ENCODE measurements around the gene SPPL2C. TPM values are rescaled to one million over a fixed set of nuclear protein-coding genes. Genes with fewer than 3 reads are reported as not detected.
A peak's percentile ranks its signal among the peaks of the same experiment; 100 is the strongest.
"Not testable (repeated sequence)": the region's sequence is repeated elsewhere in the genome, so short reads cannot be mapped to it uniquely, and the experiment has no call there.

SPPL2C gene
- total RNA-seq, 2 experiments from 2014 or later = not detected

- Mint-ChIP-seq H3K36me3 (ENCODE audit: low read depth) (no peaks in the 10 kb centered on the region), H3K4me3 (no peak overlapping the region), H3K9me3 (no peaks in the 10 kb centered on the region), H3K4me1 (ENCODE audit: low read depth) (no peaks in the 10 kb centered on the region), H3K27ac (no peak overlapping the region), H3K27me3 (ENCODE audit: low read depth) (peaks cover 15% of the 10 kb centered on the region)
- intact Hi-C loops (cut with micrococcal nuclease) = loop anchor here (5.0 kb wide), 1 partner anchor 210 kb away; no protein-coding TSS in a partner anchor
- peak; percentile 79 for DNase-seq
- CTCF ChIA-PET = interaction anchor here (0.6 to 1.4 kb wide), 18 partner anchors 10 to 1305 kb away, joined by 3 to 10 read pairs (median 3); no protein-coding TSS in a partner anchor
Observed at GRCh38 chr17:45852535-45853297, 8.0 kb downstream of the SPPL2C start.

- intact Hi-C loops (cut with micrococcal nuclease) = loop anchor here (5.0 kb wide), 1 partner anchor 212 kb away; no protein-coding TSS in a partner anchor
- Mint-ChIP-seq H3K27ac (no peak overlapping the region), H3K4me1 (ENCODE audit: low read depth) (no peaks in the 10 kb centered on the region), H3K27me3 (ENCODE audit: low read depth) (peaks cover 20% of the 10 kb centered on the region), H3K4me3 (no peak overlapping the region), H3K36me3 (ENCODE audit: low read depth) (no peaks in the 10 kb centered on the region), H3K9me3 (no peaks in the 10 kb centered on the region)
- CTCF ChIA-PET = no interaction called here
- DNase-seq = no peak
Observed at GRCh38 chr17:45854209-45854608, 9.5 kb downstream of the SPPL2C start.

GRCh38 chr17:45855691-45856336, 11.1 kb downstream of the SPPL2C start:
- DNase-seq = no peak
- Mint-ChIP-seq H3K27ac (no peak overlapping the region), H3K36me3 (ENCODE audit: low read depth) (no peaks in the 10 kb centered on the region), H3K4me3 (no peak overlapping the region), H3K27me3 (ENCODE audit: low read depth) (peaks cover 26% of the 10 kb centered on the region), H3K9me3 (no peaks in the 10 kb centered on the region), H3K4me1 (ENCODE audit: low read depth) (no peaks in the 10 kb centered on the region)
- CTCF ChIA-PET = no interaction called here
- intact Hi-C loops (cut with micrococcal nuclease) = no loop called here

- peaks cover 27% of the 10 kb centered on the region for H3K27me3 Mint-ChIP-seq (ENCODE audit: low read depth)
- no peaks in the 10 kb centered on the region for H3K36me3 Mint-ChIP-seq (ENCODE audit: low read depth)
- no peak overlapping the region for H3K4me3 Mint-ChIP-seq
- CTCF ChIA-PET = no interaction called here
- H3K4me1 Mint-ChIP-seq (ENCODE audit: low read depth) = no peaks in the 10 kb centered on the region
- peak; percentile 25 for DNase-seq
- no peaks in the 10 kb centered on the region for H3K9me3 Mint-ChIP-seq
- no peak overlapping the region for H3K27ac Mint-ChIP-seq
- intact Hi-C loops (cut with micrococcal nuclease) = no loop called here
Observed at GRCh38 chr17:45857977-45858708, 13.5 kb downstream of the SPPL2C start.

GRCh38 chr17:45861165-45861564, 16.5 kb downstream of the SPPL2C start:
- Mint-ChIP-seq H3K27ac (no peak overlapping the region), H3K9me3 (no peaks in the 10 kb centered on the region), H3K36me3 (ENCODE audit: low read depth) (no peaks in the 10 kb centered on the region), H3K4me1 (ENCODE audit: low read depth) (peaks cover 2% of the 10 kb centered on the region), H3K4me3 (no peak overlapping the region), H3K27me3 (ENCODE audit: low read depth) (peaks cover 28% of the 10 kb centered on the region)
- CTCF ChIA-PET = interaction anchor here (1.7 kb wide), 1 partner anchor 221 kb away, joined by 4 read pairs; no protein-coding TSS in a partner anchor
- DNase-seq = no peak
- intact Hi-C loops (cut with micrococcal nuclease) = no loop called here

GRCh38 chr17:45862127-45862526, 17.4 kb downstream of the SPPL2C start:
- peaks cover 28% of the 10 kb centered on the region for H3K27me3 Mint-ChIP-seq (ENCODE audit: low read depth)
- H3K4me3 Mint-ChIP-seq; DNase-seq; H3K9me3 Mint-ChIP-seq; H3K27ac Mint-ChIP-seq; H3K36me3 Mint-ChIP-seq (ENCODE audit: low read depth); H3K4me1 Mint-ChIP-seq (ENCODE audit: low read depth); intact Hi-C loops (cut with micrococcal nuclease): not testable (repeated sequence)
- CTCF ChIA-PET = interaction anchor here (1.2 kb wide), 1 partner anchor 10 kb away, joined by 3 read pairs; no protein-coding TSS in a partner anchor

- H3K27me3 Mint-ChIP-seq (ENCODE audit: low read depth) = peaks cover 21% of the 10 kb centered on the region
- no peak for DNase-seq
- H3K36me3 Mint-ChIP-seq (ENCODE audit: low read depth) = no peaks in the 10 kb centered on the region
- CTCF ChIA-PET = interaction anchor here (0.8 to 1.7 kb wide), 2 partner anchors 12 to 30 kb away, joined by 4 to 5 read pairs; partner anchors contain the start of gene MAPT
- H3K27ac Mint-ChIP-seq = no peak overlapping the region
- H3K4me1 Mint-ChIP-seq (ENCODE audit: low read depth) = peaks cover 2% of the 10 kb centered on the region
- no peak overlapping the region for H3K4me3 Mint-ChIP-seq
- intact Hi-C loops (cut with micrococcal nuclease) = no loop called here
- H3K9me3 Mint-ChIP-seq = no peaks in the 10 kb centered on the region
Observed at GRCh38 chr17:45863857-45864654, 19.4 kb downstream of the SPPL2C start.

GRCh38 chr17:45867171-45867570, 22.5 kb downstream of the SPPL2C start:
- H3K4me3 Mint-ChIP-seq = no peak overlapping the region
- H3K27me3 Mint-ChIP-seq (ENCODE audit: low read depth) = peaks cover 9% of the 10 kb centered on the region
- no peak for DNase-seq
- intact Hi-C loops (cut with micrococcal nuclease) = no loop called here
- H3K9me3 Mint-ChIP-seq = no peaks in the 10 kb centered on the region
- peaks cover 6% of the 10 kb centered on the region for H3K4me1 Mint-ChIP-seq (ENCODE audit: low read depth)
- H3K27ac Mint-ChIP-seq = no peak overlapping the region
- H3K36me3 Mint-ChIP-seq (ENCODE audit: low read depth) = no peaks in the 10 kb centered on the region
- CTCF ChIA-PET = interaction anchor here (1.6 kb wide), 1 partner anchor 15 kb away, joined by 3 read pairs; no protein-coding TSS in a partner anchor

GRCh38 chr17:45867702-45868101, 23.0 kb downstream of the SPPL2C start:
- CTCF ChIA-PET = interaction anchor here (1.6 kb wide), 1 partner anchor 15 kb away, joined by 3 read pairs; no protein-coding TSS in a partner anchor

GRCh38 chr17:45868276-45868675, 23.6 kb downstream of the SPPL2C start:
- no peaks in the 10 kb centered on the region for H3K36me3 Mint-ChIP-seq (ENCODE audit: low read depth)
- H3K27me3 Mint-ChIP-seq (ENCODE audit: low read depth) = peaks cover 7% of the 10 kb centered on the region
- intact Hi-C loops (cut with micrococcal nuclease) = no loop called here
- no peak overlapping the region for H3K4me3 Mint-ChIP-seq
- H3K27ac Mint-ChIP-seq = no peak overlapping the region
- DNase-seq = no peak
- H3K4me1 Mint-ChIP-seq (ENCODE audit: low read depth) = peaks cover 8% of the 10 kb centered on the region
- CTCF ChIA-PET = no interaction called here
- H3K9me3 Mint-ChIP-seq = no peaks in the 10 kb centered on the region

More at GRCh38 chr17:45867702-45868101, 23.0 kb downstream of the SPPL2C start:
- H3K27ac Mint-ChIP-seq = no peak overlapping the region
- peaks cover 9% of the 10 kb centered on the region for H3K27me3 Mint-ChIP-seq (ENCODE audit: low read depth)
- no peaks in the 10 kb centered on the region for H3K36me3 Mint-ChIP-seq (ENCODE audit: low read depth)
- no peak overlapping the region for H3K4me3 Mint-ChIP-seq
- no peak for DNase-seq
- H3K4me1 Mint-ChIP-seq (ENCODE audit: low read depth) = peaks cover 6% of the 10 kb centered on the region
- H3K9me3 Mint-ChIP-seq = no peaks in the 10 kb centered on the region
- intact Hi-C loops (cut with micrococcal nuclease) = no loop called here

- Mint-ChIP-seq H3K27ac (no peak overlapping the region), H3K4me3 (no peak overlapping the region), H3K36me3 (ENCODE audit: low read depth) (no peaks in the 10 kb centered on the region), H3K4me1 (ENCODE audit: low read depth) (peaks cover 11% of the 10 kb centered on the region), H3K27me3 (ENCODE audit: low read depth) (no peaks in the 10 kb centered on the region), H3K9me3 (no peaks in the 10 kb centered on the region)
- DNase-seq = no peak
- intact Hi-C loops (cut with micrococcal nuclease) = no loop called here
- CTCF ChIA-PET = no interaction called here
Observed at GRCh38 chr17:45869676-45870341, 25.1 kb downstream of the SPPL2C start.
